Mesenchymal stem cell (in vitro differentiated cells and primary cell): ENCODE results near the gene PLAC1.

Source experiments
- DNase-seq: peaks from one replicate; pipeline ENCODE4 v3.0.0-alpha.2; 2013
- H2AFZ ChIP-seq: one replicate; pipeline ENCODE4 v1.6.1; 2013; ENCODE audit warnings: low read depth, mild to moderate bottlenecking, control low read depth, inconsistent platforms, low read length, moderate library complexity
- H2AK5ac ChIP-seq: 2 replicates; pipeline ENCODE4 v1.6.1; 2013; ENCODE audit warnings: low read length, moderate library complexity, mild to moderate bottlenecking, inconsistent platforms; ENCODE audit not compliant: severe bottlenecking
- H2BK120ac ChIP-seq: one replicate; pipeline ENCODE4 v1.6.1; 2013; ENCODE audit warnings: low read depth, mild to moderate bottlenecking, inconsistent platforms, low read length, moderate library complexity
- H2BK12ac ChIP-seq, 2 experiments: one replicate each; pipeline ENCODE4 v1.6.1; 2013; ENCODE audit warnings: inconsistent platforms in 2 of 2, low read length in 2 of 2, mild to moderate bottlenecking in 2 of 2, moderate library complexity in 2 of 2, control low read depth in 1 of 2
- H2BK15ac ChIP-seq: one replicate; pipeline ENCODE4 v1.6.1; 2013; ENCODE audit warnings: mild to moderate bottlenecking, low read depth, inconsistent platforms; ENCODE audit not compliant: poor library complexity, severe bottlenecking
- H2BK5ac ChIP-seq: 2 replicates; pipeline ENCODE4 v1.6.1; 2013; ENCODE audit warnings: low read depth, mild to moderate bottlenecking, low read length, control low read depth, inconsistent platforms; ENCODE audit not compliant: poor library complexity, severe bottlenecking
- H3K14ac ChIP-seq, 2 experiments: one replicate each; pipeline ENCODE4 v1.6.1; 2013; ENCODE audit warnings: inconsistent platforms in 2 of 2, low read length in 2 of 2, control low read depth in 1 of 2, mild to moderate bottlenecking in 1 of 2, moderate library complexity in 1 of 2
- H3K18ac ChIP-seq, 2 experiments: one replicate each; pipeline ENCODE4 v1.6.1; 2013; ENCODE audit warnings: inconsistent platforms in 2 of 2, low read length in 2 of 2, control low read depth in 1 of 2, low read depth in 1 of 2, mild to moderate bottlenecking in 1 of 2
- H3K23ac ChIP-seq, 2 experiments: one replicate each; pipeline ENCODE4 v1.6.1; 2013; ENCODE audit warnings: inconsistent platforms in 2 of 2, low read length in 2 of 2, mild to moderate bottlenecking in 2 of 2, moderate library complexity in 2 of 2, control low read depth in 1 of 2
- H3K27ac ChIP-seq: 2 replicates; pipeline ENCODE4 v1.5.1; 2013; ENCODE audit warnings: mild to moderate bottlenecking, moderate library complexity, low read length, control low read depth, inconsistent platforms; ENCODE audit not compliant: poor library complexity, severe bottlenecking
- H3K27me3 ChIP-seq, 2 experiments: 2 replicates each; pipeline versions ENCODE4 v1.6.1 to v1.7.0; 2013; ENCODE audit warnings: low read length in 2 of 2, mild to moderate bottlenecking in 2 of 2, moderate library complexity in 2 of 2, control low read depth in 1 of 2, inconsistent platforms in 1 of 2; ENCODE audit not compliant: control insufficient read depth in 1 of 2, insufficient read depth in 1 of 2
- H3K36me3 ChIP-seq, 2 experiments: 2 replicates each; pipeline versions ENCODE4 v1.6.1 to v1.7.0; 2013; ENCODE audit warnings: low read length in 2 of 2, control low read depth in 1 of 2, inconsistent platforms in 1 of 2, low read depth in 1 of 2, mild to moderate bottlenecking in 1 of 2; ENCODE audit not compliant: insufficient read depth in 2 of 2, control insufficient read depth in 1 of 2
- H3K4ac ChIP-seq, 2 experiments: one replicate each; pipeline ENCODE4 v1.6.1; 2013; ENCODE audit warnings: inconsistent platforms in 2 of 2, low read length in 2 of 2, mild to moderate bottlenecking in 2 of 2, moderate library complexity in 2 of 2, control low read depth in 1 of 2, low read depth in 1 of 2
- H3K4me1 ChIP-seq: 2 replicates; pipeline ENCODE4 v1.6.1; 2013; ENCODE audit warnings: low read depth, low read length, control low read depth; ENCODE audit not compliant: control insufficient read depth, insufficient read depth
- H3K4me2 ChIP-seq: 2 replicates; pipeline ENCODE4 v1.6.1; 2013; ENCODE audit warnings: low read length, mild to moderate bottlenecking, inconsistent platforms; ENCODE audit not compliant: poor library complexity, severe bottlenecking
- H3K4me3 ChIP-seq, 2 experiments: 2 replicates each; pipeline versions ENCODE4 v1.5.1 to v1.7.0; 2013; ENCODE audit warnings: low read length in 2 of 2, mild to moderate bottlenecking in 2 of 2, control low read depth in 1 of 2, low read depth in 1 of 2; ENCODE audit not compliant: insufficient read depth in 1 of 2
- H3K79me1 ChIP-seq: replicated peaks from 2 replicates; pipeline ENCODE4 v1.6.1; 2013; ENCODE audit warnings: mild to moderate bottlenecking, control low read depth, low read length, inconsistent platforms; ENCODE audit not compliant: poor library complexity, severe bottlenecking
- H3K9ac ChIP-seq: 2 replicates; pipeline ENCODE4 v1.7.0; 2013; ENCODE audit warnings: mild to moderate bottlenecking, low read length, moderate library complexity
- H3K9me3 ChIP-seq: 2 replicates; pipeline ENCODE4 v1.7.0; 2013; ENCODE audit warnings: mild to moderate bottlenecking, low read length; ENCODE audit not compliant: control insufficient read depth
- H4K8ac ChIP-seq: one replicate; pipeline ENCODE4 v1.6.1; 2013; ENCODE audit warnings: inconsistent platforms, mild to moderate bottlenecking, low read length, moderate library complexity
- H4K91ac ChIP-seq: one replicate; pipeline ENCODE4 v1.6.1; 2013; ENCODE audit warnings: mild to moderate bottlenecking, low read length, inconsistent platforms
- WGBS: methylation state at CpG from one replicate; pipeline ENCODE4 v1.1.7; 2013; ENCODE audit warnings: mixed read lengths; 5-methylcytosine and 5-hydroxymethylcytosine counted together

PLAC1 gene

GRCh38 chrX:134654398-134655012, 3.8 kb downstream of the PLAC1 start:
- WGBS = 85% methylated on average over 3 of the region's 3 CpGs
- no peaks in the 10 kb centered on the region for H3K9me3 ChIP-seq
- no peak overlapping the region for H3K4me3 ChIP-seq
- no peak overlapping the region for H3K14ac ChIP-seq
- peaks cover 0 to 48% of the 10 kb centered on the region in 2 experiments for H3K27me3 ChIP-seq
- H3K9ac ChIP-seq = no peak overlapping the region
- no peaks in the 10 kb centered on the region for H3K79me1 ChIP-seq
- no peak overlapping the region for H4K8ac ChIP-seq
- H3K27ac ChIP-seq = no peak overlapping the region
- peak overlapping the region; percentile 19 for H2BK120ac ChIP-seq
- H3K4ac ChIP-seq = no peak overlapping the region
- no peak overlapping the region for H2BK15ac ChIP-seq
- H3K36me3 ChIP-seq = no peaks in the 10 kb centered on the region
- no peak for DNase-seq
- no peak overlapping the region for H2AFZ ChIP-seq
- no peaks in the 10 kb centered on the region for H3K4me1 ChIP-seq
- H3K4me2 ChIP-seq = no peak overlapping the region
- H3K23ac ChIP-seq = no peak overlapping the region
- H2BK5ac ChIP-seq = no peak overlapping the region
- no peak overlapping the region for H2AK5ac ChIP-seq
- H2BK12ac ChIP-seq = no peak overlapping the region
- peak overlapping the region in 1 of 2 experiments; percentile 21 for H3K18ac ChIP-seq
- H4K91ac ChIP-seq = no peak overlapping the region

GRCh38 chrX:134653835-134654234, 4.4 kb downstream of the PLAC1 start:
- WGBS = 100% methylated on average over 1 of the region's 1 CpG
- no peaks in the 10 kb centered on the region for H3K9me3 ChIP-seq
- no peak for DNase-seq
- no peak overlapping the region for H3K23ac ChIP-seq
- H3K4ac ChIP-seq = no peak overlapping the region
- H3K4me3 ChIP-seq = no peak overlapping the region
- no peak overlapping the region for H2BK15ac ChIP-seq
- no peak overlapping the region for H3K4me2 ChIP-seq
- H3K36me3 ChIP-seq = no peaks in the 10 kb centered on the region
- no peak overlapping the region for H3K27ac ChIP-seq
- no peak overlapping the region for H2BK5ac ChIP-seq
- peak overlapping the region in 1 of 2 experiments; percentile 31 for H2BK12ac ChIP-seq
- no peak overlapping the region for H4K8ac ChIP-seq
- no peaks in the 10 kb centered on the region for H3K4me1 ChIP-seq
- H3K27me3 ChIP-seq = peaks cover 0 to 48% of the 10 kb centered on the region in 2 experiments
- no peaks in the 10 kb centered on the region for H3K79me1 ChIP-seq
- H3K9ac ChIP-seq = no peak overlapping the region
- no peak overlapping the region for H3K14ac ChIP-seq
- H4K91ac ChIP-seq = peak overlapping the region; percentile 7
- H3K18ac ChIP-seq = no peak overlapping the region
- no peak overlapping the region for H2AK5ac ChIP-seq
- no peak overlapping the region for H2AFZ ChIP-seq
- no peak overlapping the region for H2BK120ac ChIP-seq

GRCh38 chrX:134650701-134651100, 7.6 kb downstream of the PLAC1 start:
- Histone ChIP-seq H3K14ac (no peak overlapping the region), H3K4me2 (no peak overlapping the region), H4K8ac (no peak overlapping the region), H2AK5ac (no peak overlapping the region), H2BK12ac (no peak overlapping the region), H2BK15ac (no peak overlapping the region), H3K18ac (no peak overlapping the region), H2BK120ac (no peak overlapping the region), H3K27me3 (peaks cover 0 to 50% of the 10 kb centered on the region in 2 experiments), H2AFZ (no peak overlapping the region), H3K9ac (no peak overlapping the region), H3K79me1 (no peaks in the 10 kb centered on the region), H3K23ac (no peak overlapping the region), H3K36me3 (no peaks in the 10 kb centered on the region), H3K27ac (no peak overlapping the region), H3K4ac (no peak overlapping the region), H3K4me1 (peaks cover 2% of the 10 kb centered on the region), H3K4me3 (no peak overlapping the region), H2BK5ac (no peak overlapping the region), H3K9me3 (no peaks in the 10 kb centered on the region), H4K91ac (no peak overlapping the region)
- no peak for DNase-seq
- 83% methylated on average over 6 of the region's 6 CpGs for WGBS

GRCh38 chrX:134649770-134650169, 8.5 kb downstream of the PLAC1 start:
- Histone ChIP-seq H3K27me3 (peaks cover 0 to 54% of the 10 kb centered on the region in 2 experiments), H3K27ac (no peak overlapping the region), H3K9me3 (no peaks in the 10 kb centered on the region), H3K4me1 (peaks cover 2% of the 10 kb centered on the region), H3K36me3 (no peaks in the 10 kb centered on the region), H4K91ac (no peak overlapping the region), H2BK12ac (no peak overlapping the region), H3K18ac (peak overlapping the region in 1 of 2 experiments; percentile 33), H2BK120ac (no peak overlapping the region), H4K8ac (no peak overlapping the region), H3K79me1 (no peaks in the 10 kb centered on the region), H2BK15ac (no peak overlapping the region), H2BK5ac (no peak overlapping the region), H2AK5ac (no peak overlapping the region), H3K9ac (no peak overlapping the region), H3K4me3 (no peak overlapping the region), H3K4me2 (no peak overlapping the region), H3K23ac (no peak overlapping the region), H3K14ac (no peak overlapping the region), H2AFZ (no peak overlapping the region), H3K4ac (no peak overlapping the region)
- WGBS = 98% methylated on average over 4 of the region's 4 CpGs
- DNase-seq = no peak
